Tibial nerve (tissue), 4 donors: ENCODE results near the gene MARCHF3.

Source experiments
- EP300 ChIP-seq, 2 donors: sonication (generic); formaldehyde crosslinking; IDR thresholded peaks; one replicate each; pipeline ENCODE4 v1.6.1; 2017; ENCODE audit warnings: antibody characterized with exemption in 2 of 2, mild to moderate bottlenecking in 1 of 2
- POLR2A ChIP-seq, 2 donors: fragments of 450-650 bp; IDR thresholded peaks; one replicate each; pipeline ENCODE4 v1.6.1; 2017; ENCODE audit warnings: antibody characterized with exemption in 2 of 2, mild to moderate bottlenecking in 2 of 2, moderate library complexity in 2 of 2
- TF ChIP-seq, protein P1 (sequence below), 5 experiments: fragments of 200-600 bp in 3 of 5; fragments of 450-650 bp in 2 of 5; sonication (generic) in 3 of 5; IDR thresholded peaks; one replicate each; pipeline ENCODE4 v1.5.1; 2016 to 2019; ENCODE audit warnings: antibody characterized with exemption in 5 of 5, mild to moderate bottlenecking in 3 of 5, moderate library complexity in 2 of 5

DNA sequence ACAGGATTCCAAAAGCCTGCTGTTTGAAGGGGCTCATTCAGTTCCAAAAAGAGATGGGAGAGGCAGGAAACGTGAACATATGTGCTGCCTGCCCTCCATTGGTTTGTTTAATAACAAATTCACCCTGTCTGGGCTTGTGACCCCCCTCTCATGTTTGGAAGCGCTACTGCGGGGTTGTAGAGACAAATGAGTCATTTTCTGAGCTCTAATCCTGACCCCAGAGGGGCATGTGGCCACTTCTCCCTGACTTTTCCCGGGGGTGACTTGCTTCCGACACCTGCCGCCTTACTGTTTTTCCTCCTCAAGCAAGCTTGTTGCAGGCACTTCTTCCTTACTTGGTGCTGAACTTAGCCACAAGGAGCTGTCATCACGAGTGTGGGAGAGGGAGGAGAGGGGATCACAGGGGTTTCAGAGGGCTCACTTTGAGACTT lies 177.5 kb downstream of the MARCHF3 start:
- TF ChIP-seq, protein P1, sequence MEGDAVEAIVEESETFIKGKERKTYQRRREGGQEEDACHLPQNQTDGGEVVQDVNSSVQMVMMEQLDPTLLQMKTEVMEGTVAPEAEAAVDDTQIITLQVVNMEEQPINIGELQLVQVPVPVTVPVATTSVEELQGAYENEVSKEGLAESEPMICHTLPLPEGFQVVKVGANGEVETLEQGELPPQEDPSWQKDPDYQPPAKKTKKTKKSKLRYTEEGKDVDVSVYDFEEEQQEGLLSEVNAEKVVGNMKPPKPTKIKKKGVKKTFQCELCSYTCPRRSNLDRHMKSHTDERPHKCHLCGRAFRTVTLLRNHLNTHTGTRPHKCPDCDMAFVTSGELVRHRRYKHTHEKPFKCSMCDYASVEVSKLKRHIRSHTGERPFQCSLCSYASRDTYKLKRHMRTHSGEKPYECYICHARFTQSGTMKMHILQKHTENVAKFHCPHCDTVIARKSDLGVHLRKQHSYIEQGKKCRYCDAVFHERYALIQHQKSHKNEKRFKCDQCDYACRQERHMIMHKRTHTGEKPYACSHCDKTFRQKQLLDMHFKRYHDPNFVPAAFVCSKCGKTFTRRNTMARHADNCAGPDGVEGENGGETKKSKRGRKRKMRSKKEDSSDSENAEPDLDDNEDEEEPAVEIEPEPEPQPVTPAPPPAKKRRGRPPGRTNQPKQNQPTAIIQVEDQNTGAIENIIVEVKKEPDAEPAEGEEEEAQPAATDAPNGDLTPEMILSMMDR (IDR thresholded peaks at IDR 0.05), result no peak
- TF ChIP-seq POLR2A (IDR thresholded peaks at IDR 0.05) (no peak), EP300 (IDR thresholded peaks at IDR 0.05) (no peak)
